ENCODE measurements around the gene WDR48. TPM values are rescaled to one million over a fixed set of nuclear protein-coding genes. Genes with fewer than 3 reads are reported as not detected.

The WDR48 gene
- total RNA-seq, 4 donors from 2014 or later: 27.4 to 47.2 (median 38.0) TPM

GRCh38 chr3:39068556-39068955, 16.7 kb downstream of the WDR48 start:
- no peak for ATAC-seq
- Histone ChIP-seq H3K4me3 (no peak overlapping the region), H3K27me3 (no peaks in the 10 kb centered on the region), H3K4me1 (no peaks in the 10 kb centered on the region), H3K27ac (no peak overlapping the region), H3K36me3 (peaks cover 5 to 91% of the 10 kb centered on the region in 2 donors), H3K9me3 (no peaks in the 10 kb centered on the region)
- WGBS, 2 donors (ENCODE audit: low coverage in 1 of 2): 68 to 73% methylated on average over 3 of the region's 3 CpGs
- TF ChIP-seq POLR2AphosphoS5 (IDR thresholded peaks at IDR 0.05) (no peak), EP300 (IDR thresholded peaks at IDR 0.05) (no peak)

GRCh38 chr3:39075910-39076309, 24.1 kb downstream of the WDR48 start:
- Histone ChIP-seq H3K4me3 (no peak overlapping the region), H3K36me3 (peaks cover 13 to 98% of the 10 kb centered on the region in 2 donors), H3K27ac (no peak overlapping the region), H3K4me1 (no peaks in the 10 kb centered on the region), H3K9me3 (no peaks in the 10 kb centered on the region), H3K27me3 (no peaks in the 10 kb centered on the region)
- no peak for TF ChIP-seq POLR2AphosphoS5 (IDR thresholded peaks at IDR 0.05)
- TF ChIP-seq EP300 (IDR thresholded peaks at IDR 0.05): no peak
- TF ChIP-seq POLR2A (IDR thresholded peaks at IDR 0.05): no peak
- no peak for ATAC-seq
- WGBS, 2 donors (ENCODE audit: low coverage in 1 of 2): 90 to 97% methylated on average over 4 to 7 of the region's 10 CpGs

DNA sequence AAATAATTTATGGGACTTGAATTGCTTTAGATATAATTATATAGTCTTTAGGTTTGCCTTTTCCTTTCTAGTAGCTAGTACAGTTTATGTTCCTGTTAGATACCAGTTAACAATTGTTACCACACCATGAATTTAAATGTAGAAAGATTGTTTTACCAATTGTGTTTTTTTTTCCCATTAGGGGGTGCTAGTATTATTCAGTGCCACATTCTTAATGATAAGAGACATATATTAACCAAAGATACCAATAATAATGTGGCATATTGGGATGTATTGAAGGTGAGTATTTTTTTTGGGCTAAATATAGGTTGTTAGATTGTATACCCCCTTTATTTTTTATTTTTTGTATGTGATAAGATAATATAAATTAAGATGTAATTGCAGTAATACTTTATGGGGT, 27.7 kb downstream of the WDR48 start:
- ATAC-seq: no peak
- no peaks in the 10 kb centered on the region for H3K4me1 ChIP-seq
- H3K9me3 ChIP-seq: no peaks in the 10 kb centered on the region
- no peak for TF ChIP-seq POLR2A (IDR thresholded peaks at IDR 0.05)
- no peak for TF ChIP-seq POLR2AphosphoS5 (IDR thresholded peaks at IDR 0.05)
- TF ChIP-seq, protein P1, sequence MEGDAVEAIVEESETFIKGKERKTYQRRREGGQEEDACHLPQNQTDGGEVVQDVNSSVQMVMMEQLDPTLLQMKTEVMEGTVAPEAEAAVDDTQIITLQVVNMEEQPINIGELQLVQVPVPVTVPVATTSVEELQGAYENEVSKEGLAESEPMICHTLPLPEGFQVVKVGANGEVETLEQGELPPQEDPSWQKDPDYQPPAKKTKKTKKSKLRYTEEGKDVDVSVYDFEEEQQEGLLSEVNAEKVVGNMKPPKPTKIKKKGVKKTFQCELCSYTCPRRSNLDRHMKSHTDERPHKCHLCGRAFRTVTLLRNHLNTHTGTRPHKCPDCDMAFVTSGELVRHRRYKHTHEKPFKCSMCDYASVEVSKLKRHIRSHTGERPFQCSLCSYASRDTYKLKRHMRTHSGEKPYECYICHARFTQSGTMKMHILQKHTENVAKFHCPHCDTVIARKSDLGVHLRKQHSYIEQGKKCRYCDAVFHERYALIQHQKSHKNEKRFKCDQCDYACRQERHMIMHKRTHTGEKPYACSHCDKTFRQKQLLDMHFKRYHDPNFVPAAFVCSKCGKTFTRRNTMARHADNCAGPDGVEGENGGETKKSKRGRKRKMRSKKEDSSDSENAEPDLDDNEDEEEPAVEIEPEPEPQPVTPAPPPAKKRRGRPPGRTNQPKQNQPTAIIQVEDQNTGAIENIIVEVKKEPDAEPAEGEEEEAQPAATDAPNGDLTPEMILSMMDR (IDR thresholded peaks at IDR 0.05): no peak
- TF ChIP-seq EP300 (IDR thresholded peaks at IDR 0.05): no peak
- no peaks in the 10 kb centered on the region for H3K27me3 ChIP-seq
- H3K27ac ChIP-seq: no peak overlapping the region
- H3K4me3 ChIP-seq: no peak overlapping the region
- peaks cover 10 to 93% of the 10 kb centered on the region in 2 donors for H3K36me3 ChIP-seq

DNA sequence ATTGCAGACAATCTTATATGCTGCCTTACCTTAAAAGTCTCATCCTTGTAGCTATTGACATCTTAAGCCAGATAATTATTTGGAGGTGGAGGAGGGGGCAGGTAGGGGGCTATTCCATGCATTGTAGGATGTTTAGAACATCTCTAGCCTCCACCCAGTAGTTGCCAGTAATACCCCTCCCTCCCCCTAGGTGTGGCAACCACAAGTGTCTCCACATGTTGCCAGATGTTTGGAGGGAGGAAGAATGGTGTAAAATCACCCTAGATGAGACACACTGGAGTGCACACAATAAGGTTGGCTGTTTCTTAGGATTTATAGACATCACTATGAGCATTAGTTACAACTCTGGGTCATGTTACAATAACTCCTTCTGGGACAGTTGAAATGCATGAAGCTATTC, 28.2 kb downstream of the WDR48 start:
- TF ChIP-seq EP300 (IDR thresholded peaks at IDR 0.05) (no peak), POLR2AphosphoS5 (IDR thresholded peaks at IDR 0.05) (no peak), POLR2A (IDR thresholded peaks at IDR 0.05) (no peak)
- TF ChIP-seq, protein P1 (IDR thresholded peaks at IDR 0.05): no peak
- H3K4me3 ChIP-seq: no peak overlapping the region
- ATAC-seq: no peak
- no peaks in the 10 kb centered on the region for H3K27me3 ChIP-seq
- peaks cover 9 to 93% of the 10 kb centered on the region in 2 donors for H3K36me3 ChIP-seq
- H3K9me3 ChIP-seq: no peaks in the 10 kb centered on the region
- H3K27ac ChIP-seq: no peak overlapping the region
- H3K4me1 ChIP-seq: no peaks in the 10 kb centered on the region

GRCh38 chr3:39082666-39083313, 31.0 kb downstream of the WDR48 start:
- no peak overlapping the region for H3K4me3 ChIP-seq
- H3K27me3 ChIP-seq: no peaks in the 10 kb centered on the region
- no peaks in the 10 kb centered on the region for H3K9me3 ChIP-seq
- ATAC-seq: no peak
- 93 to 97% methylated on average over 3 to 4 of the region's 4 CpGs for WGBS, 2 donors (ENCODE audit: low coverage in 1 of 2)
- no peak for TF ChIP-seq POLR2AphosphoS5 (IDR thresholded peaks at IDR 0.05)
- no peak for TF ChIP-seq EP300 (IDR thresholded peaks at IDR 0.05)
- TF ChIP-seq, protein P1 (IDR thresholded peaks at IDR 0.05): no peak
- no peak for TF ChIP-seq POLR2A (IDR thresholded peaks at IDR 0.05)
- peaks cover 4 to 93% of the 10 kb centered on the region in 2 donors for H3K36me3 ChIP-seq
- no peaks in the 10 kb centered on the region for H3K4me1 ChIP-seq
- H3K27ac ChIP-seq: no peak overlapping the region

DNA sequence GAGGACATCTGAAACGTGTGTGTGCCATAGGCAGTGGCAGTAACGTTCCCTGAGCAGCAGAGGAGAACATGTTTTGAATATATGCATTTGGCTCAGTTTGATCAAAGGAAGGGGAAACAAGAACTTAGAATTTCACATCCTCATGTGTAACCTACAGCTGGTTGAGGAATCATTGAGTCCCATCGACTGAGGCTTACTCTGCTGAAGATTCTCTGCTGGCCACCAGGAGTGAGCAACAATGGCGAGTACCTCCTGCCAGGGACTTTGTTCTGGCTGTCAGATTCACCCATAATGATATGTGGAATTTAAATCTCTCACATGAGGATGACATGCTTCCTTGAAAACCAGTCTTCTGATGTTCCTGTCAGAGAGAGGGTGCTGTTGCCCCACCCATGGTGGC, 34.3 kb downstream of the WDR48 start:
- H3K4me3 ChIP-seq: no peak overlapping the region
- H3K4me1 ChIP-seq: no peaks in the 10 kb centered on the region
- no peaks in the 10 kb centered on the region for H3K9me3 ChIP-seq
- ATAC-seq: no peak
- no peaks in the 10 kb centered on the region for H3K27me3 ChIP-seq
- peaks cover 4 to 95% of the 10 kb centered on the region in 2 donors for H3K36me3 ChIP-seq
- no peak overlapping the region for H3K27ac ChIP-seq
- 77 to 83% methylated on average over 2 to 4 of the region's 4 CpGs for WGBS, 2 donors (ENCODE audit: low coverage in 1 of 2)
- TF ChIP-seq POLR2AphosphoS5 (IDR thresholded peaks at IDR 0.05) (no peak), EP300 (IDR thresholded peaks at IDR 0.05) (no peak), POLR2A (IDR thresholded peaks at IDR 0.05) (no peak)
- TF ChIP-seq, protein P1 (IDR thresholded peaks at IDR 0.05): no peak
